ENCODE measurements around the gene PIF1. TPM values are rescaled to one million over a fixed set of nuclear protein-coding genes. Genes with fewer than 3 reads are reported as not detected.

PIF1 gene
- total and polyA plus RNA-seq, 4 donors: 0.42 to 7.3 (median 0.64) TPM

- peaks cover 0 to 13% (median 0%) of the 10 kb centered on the region in 4 donors for H3K4me1 ChIP-seq (ENCODE audit: control insufficient read depth in 4 of 4, insufficient read depth in 4 of 4, low read length in 3 of 4)
- DNase-seq (ENCODE audit: low spot score): no peak
- H3K27me3 ChIP-seq (ENCODE audit: control insufficient read depth in 4 of 4, insufficient read depth in 4 of 4, low read length in 3 of 4): no peaks in the 10 kb centered on the region
- no peak overlapping the region for H3K27ac ChIP-seq (ENCODE audit: low read depth in 1 of 2, low read length in 2 of 2)
- 88% methylated on average over 1 of the region's 1 CpG for WGBS
- TF ChIP-seq MAX (IDR thresholded peaks at IDR 0.05) (no peak), RAD21 (IDR thresholded peaks at IDR 0.05) (no peak), HNF4A (conservative IDR thresholded peaks at IDR 0.05) (no peak), JUND (IDR thresholded peaks at IDR 0.05) (no peak), FOXA2 (IDR thresholded peaks at IDR 0.05) (no peak), NR2F2 (IDR thresholded peaks at IDR 0.05) (no peak), REST (IDR thresholded peaks at IDR 0.05) (no peak)
- H3K36me3 ChIP-seq (ENCODE audit: control insufficient read depth in 4 of 4, insufficient read depth in 3 of 4, low read depth in 1 of 4, low read length in 3 of 4): peaks cover 0 to 9% (median 2%) of the 10 kb centered on the region in 4 donors
- H3K9me3 ChIP-seq (ENCODE audit: control insufficient read depth in 4 of 4, low read length in 3 of 4): no peaks in the 10 kb centered on the region
- no peak overlapping the region for H3K4me3 ChIP-seq (ENCODE audit: low read depth in 1 of 3, low read length in 3 of 3)
- no peak overlapping the region for H3K9ac ChIP-seq (ENCODE audit: low read depth in 1 of 2, low read length in 2 of 2)
Observed at GRCh38 chr15:64864068-64864467, 38.6 kb upstream of the PIF1 start.

- 96% methylated on average over 1 of the region's 1 CpG for WGBS
- peaks cover 0 to 9% (median 3%) of the 10 kb centered on the region in 4 donors for H3K36me3 ChIP-seq (ENCODE audit: control insufficient read depth in 4 of 4, insufficient read depth in 3 of 4, low read depth in 1 of 4, low read length in 3 of 4)
- no peak for TF ChIP-seq ZBTB33 (IDR thresholded peaks at IDR 0.05)
- TF ChIP-seq TAF1 (conservative IDR thresholded peaks at IDR 0.05): no peak
- TF ChIP-seq ATF3 (IDR thresholded peaks at IDR 0.05): no peak
- TF ChIP-seq GABPA (IDR thresholded peaks at IDR 0.05 in 1 of 2, conservative IDR thresholded peaks at IDR 0.05 in 1 of 2): no peak
- H3K27ac ChIP-seq (ENCODE audit: low read depth in 1 of 2, low read length in 2 of 2): no peak overlapping the region
- no peaks in the 10 kb centered on the region for H3K27me3 ChIP-seq (ENCODE audit: control insufficient read depth in 4 of 4, insufficient read depth in 4 of 4, low read length in 3 of 4)
- no peak for DNase-seq (ENCODE audit: low spot score)
- no peaks in the 10 kb centered on the region for H3K9me3 ChIP-seq (ENCODE audit: control insufficient read depth in 4 of 4, low read length in 3 of 4)
- H3K4me3 ChIP-seq (ENCODE audit: low read depth in 1 of 3, low read length in 3 of 3): no peak overlapping the region
- no peak overlapping the region for H3K9ac ChIP-seq (ENCODE audit: low read depth in 1 of 2, low read length in 2 of 2)
- H3K4me1 ChIP-seq (ENCODE audit: control insufficient read depth in 4 of 4, insufficient read depth in 4 of 4, low read length in 3 of 4): peaks cover 0 to 15% (median 0%) of the 10 kb centered on the region in 4 donors
Observed at GRCh38 chr15:64862408-64862807, 37.0 kb upstream of the PIF1 start.

- Histone ChIP-seq H3K9ac (ENCODE audit: low read depth in 1 of 2, low read length in 2 of 2) (no peak overlapping the region), H3K27ac (ENCODE audit: low read depth in 1 of 2, low read length in 2 of 2) (no peak overlapping the region), H3K27me3 (ENCODE audit: control insufficient read depth in 4 of 4, insufficient read depth in 4 of 4, low read length in 3 of 4) (no peaks in the 10 kb centered on the region), H3K9me3 (ENCODE audit: control insufficient read depth in 4 of 4, low read length in 3 of 4) (no peaks in the 10 kb centered on the region), H3K36me3 (ENCODE audit: control insufficient read depth in 4 of 4, insufficient read depth in 3 of 4, low read depth in 1 of 4, low read length in 3 of 4) (peaks cover 0 to 9% (median 3%) of the 10 kb centered on the region in 4 donors), H3K4me3 (ENCODE audit: low read depth in 1 of 3, low read length in 3 of 3) (no peak overlapping the region), H3K4me1 (ENCODE audit: control insufficient read depth in 4 of 4, insufficient read depth in 4 of 4, low read length in 3 of 4) (peaks cover 0 to 12% (median under 1%) of the 10 kb centered on the region in 4 donors)
- no peak for DNase-seq (ENCODE audit: low spot score)
- TF ChIP-seq ATF3 (IDR thresholded peaks at IDR 0.05) (no peak), RAD21 (IDR thresholded peaks at IDR 0.05) (no peak), ZBTB33 (IDR thresholded peaks at IDR 0.05) (no peak)
- WGBS: 89% methylated on average over 4 of the region's 4 CpGs
Observed at GRCh38 chr15:64861960-64862359, 36.5 kb upstream of the PIF1 start.

Measured in liver (tissue), 9 donors.